HCT116 (cell line): ENCODE measurements around the gene GPR39. TPM values are rescaled to one million over a fixed set of nuclear protein-coding genes. Genes with fewer than 3 reads are reported as not detected.

Experiments used
- ATAC-seq: fragments of 200-7000 bp; cut with Tn5 transposase; 2 replicates; pipeline ENCODE4 v1.9.1; 2020; ENCODE audit warnings: mild to moderate bottlenecking, moderate library complexity
- BruUV-seq: library from RNA; stranded (reverse); fragments of 400-500 nt; replicated peaks from 2 replicates; lab custom pipeline; 2021; lab: Mats Ljungman, UMichigan
- CTCF ChIA-PET: fragments of 300-600 bp; sonication (Branson Sonifier 250); formaldehyde crosslinking; loops from one replicate; lab custom pipeline; 2021; ENCODE audit warnings: antibody characterized with exemption; lab: Charles Lee
- POLR2A ChIA-PET: fragments of 300-600, 350-600 bp; sonication (Branson Sonifier 250); formaldehyde crosslinking; loops from one replicate; lab custom pipeline; 2021; ENCODE audit warnings: antibody characterized with exemption; lab: Charles Lee
- RAD21 ChIA-PET, 2 experiments: fragments of 300-600 bp; sonication (Branson Sonifier 250); formaldehyde crosslinking; loops; one replicate each; lab custom pipeline; 2023; ENCODE audit warnings: low total read pairs in 2 of 2; ENCODE audit not compliant: uncharacterized antibody in 2 of 2, unreplicated experiment in 2 of 2, low non-redundant PET in 1 of 2; lab: Charles Lee
- DNase-seq: peaks from one replicate; pipeline ENCODE4 v3.0.0-alpha.2; 2010; ENCODE audit warnings: low read depth, low spot score
- H2AFZ ChIP-seq: fragments of 200-600 bp; shearing (Covaris generic), sonication (generic); 2 replicates; pipeline ENCODE4 v1.6.1; 2017; ENCODE audit warnings: low read depth, mixed run types, mixed read lengths, antibody characterized with exemption, low read length; ENCODE audit not compliant: poor library complexity, severe bottlenecking
- H3K27ac ChIP-seq: 2 replicates; pipeline ENCODE4 v1.5.1; 2012; ENCODE audit warnings: low read depth, low read length
- H3K27me3 ChIP-seq: fragments of 200-600 bp; sonication (generic); 2 replicates; pipeline ENCODE4 v1.6.1; 2016; ENCODE audit warnings: mixed run types, low read length, mixed read lengths; ENCODE audit not compliant: insufficient read depth
- H3K36me3 ChIP-seq, 2 experiments: fragments of 200-500 bp in 1 of 2; fragments of 200-600 bp in 1 of 2; sonication (Bioruptor generic) in 1 of 2; sonication (generic) in 1 of 2; 2 replicates each; pipeline versions ENCODE4 v1.5.1 to v1.6.1; 2014 to 2016; ENCODE audit warnings: low read length in 2 of 2, inconsistent platforms in 1 of 2, mixed read lengths in 1 of 2, mixed run types in 1 of 2; ENCODE audit not compliant: insufficient read depth in 2 of 2, control insufficient read depth in 1 of 2
- H3K4me1 ChIP-seq, 2 experiments: fragments of 200-600 bp in 1 of 2; sonication (generic) in 1 of 2; 2 replicates each; pipeline versions ENCODE4 v1.5.1 to v1.6.1; 2012 to 2017; ENCODE audit warnings: low read length in 2 of 2, inconsistent platforms in 1 of 2, mild to moderate bottlenecking in 1 of 2, mixed read lengths in 1 of 2, mixed run types in 1 of 2, moderate library complexity in 1 of 2; ENCODE audit not compliant: insufficient read depth in 2 of 2, control insufficient read depth in 1 of 2
- H3K4me2 ChIP-seq: fragments of 200-600 bp; sonication (generic); 2 replicates; pipeline ENCODE4 v1.6.1; 2017; ENCODE audit warnings: mixed run types, low read length, mixed read lengths
- H3K4me3 ChIP-seq, 2 experiments: fragments of 200-600 bp in 1 of 2; sonication (generic) in 1 of 2; replicated peaks in 1 of 2; 2 replicates each; pipeline ENCODE4 v1.5.1; 2011 to 2016; ENCODE audit warnings: low read length in 2 of 2, control low read depth in 1 of 2, low read depth in 1 of 2, mild to moderate bottlenecking in 1 of 2, mixed read lengths in 1 of 2, mixed run types in 1 of 2
- H3K79me2 ChIP-seq: fragments of 200-600 bp; sonication (generic); 2 replicates; pipeline ENCODE4 v1.6.1; 2017; ENCODE audit warnings: mild to moderate bottlenecking, mixed run types, low read length, moderate library complexity, mixed read lengths; ENCODE audit not compliant: insufficient read depth
- H3K9ac ChIP-seq: fragments of 200-600 bp; sonication (generic); 2 replicates; pipeline ENCODE4 v1.6.1; 2016; ENCODE audit warnings: low read length, mixed read lengths
- H3K9me2 ChIP-seq: fragments of 200-600 bp; sonication (generic), shearing (Covaris generic); 2 replicates; pipeline ENCODE4 v1.6.1; 2017; ENCODE audit warnings: mixed run types, mild to moderate bottlenecking, moderate library complexity; ENCODE audit not compliant: insufficient read depth
- H3K9me3 ChIP-seq, 2 experiments: fragments of 200-500 bp in 1 of 2; fragments of 200-600 bp in 1 of 2; sonication (Bioruptor generic) in 1 of 2; sonication (generic) in 1 of 2; 2 replicates each; pipeline ENCODE4 v1.6.1; 2014 to 2017; ENCODE audit warnings: low read length in 2 of 2, mixed read lengths in 2 of 2, inconsistent platforms in 1 of 2, low read depth in 1 of 2, mild to moderate bottlenecking in 1 of 2, mixed run types in 1 of 2, moderate library complexity in 1 of 2; ENCODE audit not compliant: control insufficient read depth in 1 of 2, insufficient read depth in 1 of 2
- H4K20me1 ChIP-seq: fragments of 200-600 bp; sonication (generic), shearing (Covaris generic); 2 replicates; pipeline ENCODE4 v1.6.1; 2017; ENCODE audit warnings: mixed run types, mild to moderate bottlenecking, moderate library complexity; ENCODE audit not compliant: insufficient read depth
- CBX3 ChIP-seq: IDR thresholded peaks from 2 replicates; pipeline ENCODE4 v1.6.1; 2012; ENCODE audit warnings: low read depth
- CEBPB ChIP-seq: IDR thresholded peaks from 2 replicates; pipeline ENCODE4 v1.6.1; 2012; ENCODE audit warnings: low read depth
- ELF1 ChIP-seq: IDR thresholded peaks from 2 replicates; pipeline ENCODE4 v1.6.1; 2012; ENCODE audit warnings: low read depth, borderline replicate concordance
- EZH2 ChIP-seq: fragments of 200-600 bp; sonication (generic); IDR thresholded peaks from 2 replicates; pipeline ENCODE4 v1.6.1; 2017; ENCODE audit warnings: antibody characterized with exemption, mixed run types
- EZH2phosphoT487 ChIP-seq: fragments of 200-600 bp; IDR thresholded peaks from 2 replicates; pipeline ENCODE4 v1.6.1; 2018; ENCODE audit warnings: antibody characterized with exemption, borderline replicate concordance
- FOSL1 ChIP-seq: IDR thresholded peaks from 2 replicates; pipeline ENCODE4 v1.6.1; 2012; ENCODE audit warnings: low read depth
- JUND ChIP-seq: IDR thresholded peaks from 2 replicates; pipeline ENCODE4 v1.6.1; 2012
- MAX ChIP-seq: IDR thresholded peaks from 2 replicates; pipeline ENCODE4 v1.6.1; 2012
- POLR2AphosphoS5 ChIP-seq: IDR thresholded peaks from 2 replicates; pipeline ENCODE4 v1.6.1; 2011; ENCODE audit warnings: mild to moderate bottlenecking, low read depth, low read length, moderate library complexity
- RAD21 ChIP-seq: IDR thresholded peaks from 2 replicates; pipeline ENCODE4 v1.6.1; 2012; ENCODE audit warnings: low read depth, mild to moderate bottlenecking
- REST ChIP-seq: IDR thresholded peaks from 2 replicates; pipeline ENCODE4 v1.6.1; 2012; ENCODE audit warnings: low read depth
- SIN3A ChIP-seq: IDR thresholded peaks from 2 replicates; pipeline ENCODE4 v1.6.1; 2012; ENCODE audit warnings: low read depth
- SP1 ChIP-seq: IDR thresholded peaks from 2 replicates; pipeline ENCODE4 v1.6.1; 2012; ENCODE audit warnings: low read depth
- SRF ChIP-seq: IDR thresholded peaks from 2 replicates; pipeline ENCODE4 v1.6.1; 2012; ENCODE audit warnings: low read depth
- TCF7L2 ChIP-seq: IDR thresholded peaks from 2 replicates; pipeline ENCODE4 v1.7.0; 2011; ENCODE audit warnings: borderline replicate concordance, inconsistent platforms; ENCODE audit not compliant: insufficient read depth, insufficient read length; ENCODE audit errors: extremely low read depth
- YY1 ChIP-seq: IDR thresholded peaks from 2 replicates; pipeline ENCODE4 v1.6.1; 2011; ENCODE audit warnings: low read length, low read depth, moderate library complexity, mild to moderate bottlenecking; ENCODE audit not compliant: insufficient replicate concordance; ENCODE audit errors: extremely low read depth
- ZNF274 ChIP-seq: fragments of 200-500 bp; sonication (Bioruptor generic); IDR thresholded peaks from 2 replicates; pipeline ENCODE4 v1.6.1; 2014; ENCODE audit warnings: mild to moderate bottlenecking, low read depth, low read length, inconsistent platforms
- intact Hi-C: fragments of 100-400 bp; cut with micrococcal nuclease; formaldehyde crosslinking; loops from 2 replicates; pipeline ENCODE4 v1.10.0; 2022
- total RNA-seq: library from RNA; stranded (reverse); gene quantifications from one replicate; pipeline ENCODE4 v1.2.1, GENCODE V29; 2021; ENCODE audit not compliant: unreplicated experiment
- TF ChIP-seq, protein P1 (sequence below): IDR thresholded peaks from 2 replicates; pipeline ENCODE4 v1.6.1; 2012

GPR39 gene
- total RNA-seq, 1 experiment from 2014 or later: 5.1 TPM

DNA sequence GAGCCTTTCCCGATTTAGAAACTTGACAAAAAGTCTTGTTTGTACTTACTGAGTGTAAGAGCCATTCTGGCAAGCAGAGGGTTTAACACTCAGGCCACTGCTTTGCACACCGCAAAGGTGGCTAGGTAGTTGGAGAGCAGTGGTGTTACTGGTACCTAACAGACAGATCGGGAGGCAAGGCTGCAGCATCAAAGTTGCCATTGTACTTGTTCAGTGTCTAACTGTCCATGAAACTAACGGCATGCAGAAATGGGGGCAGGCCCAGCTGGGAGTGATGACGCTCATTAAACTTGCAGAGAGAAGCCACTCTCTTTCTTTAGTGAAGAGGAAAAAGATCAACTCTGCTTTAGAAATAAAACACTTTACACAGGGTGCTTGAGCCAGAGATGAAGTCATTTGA, 10.1 kb downstream of the GPR39 start (continued):
- TF ChIP-seq SIN3A: no peak
- no peak for TF ChIP-seq EZH2phosphoT487
- no peak for TF ChIP-seq CEBPB
- TF ChIP-seq SP1: no peak
- TF ChIP-seq RAD21: no peak

DNA sequence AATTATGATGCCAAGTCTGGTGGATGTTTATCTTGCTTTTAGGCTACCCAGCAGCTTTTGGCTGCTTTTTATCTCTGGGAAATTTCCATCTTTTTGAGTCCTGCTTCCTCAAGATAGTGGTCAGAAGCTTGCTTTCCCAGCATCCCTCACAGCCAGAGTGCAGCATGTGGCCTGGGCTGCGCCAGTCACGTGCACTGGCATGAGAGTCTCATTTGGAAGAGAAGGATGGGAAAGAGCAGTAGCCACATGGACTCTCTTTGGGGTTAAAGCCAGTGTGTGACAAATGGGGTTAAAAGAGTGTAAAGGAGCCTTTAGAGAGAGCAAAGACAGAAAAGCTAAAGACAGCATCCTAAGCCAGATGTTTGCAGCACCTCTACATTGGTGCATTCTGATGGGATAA, 12.7 kb downstream of the GPR39 start:
- no TSS peak for BruUV-seq
- no peaks in the 10 kb centered on the region for H3K79me2 ChIP-seq
- intact Hi-C loops: no loop called here
- no peak overlapping the region for H3K9ac ChIP-seq
- no peak overlapping the region for H3K27ac ChIP-seq
- H3K9me3 ChIP-seq: no peaks in the 10 kb centered on the region
- H3K36me3 ChIP-seq: no peaks in the 10 kb centered on the region
- H3K4me3 ChIP-seq: no peak overlapping the region
- TF ChIP-seq CBX3 (no peak), SRF (no peak), YY1 (no peak), TCF7L2 (no peak), JUND (no peak), EZH2phosphoT487 (no peak), MAX (no peak), REST (no peak), RAD21 (no peak), ELF1 (no peak), FOSL1 (no peak), POLR2AphosphoS5 (no peak), ZNF274 (no peak), SIN3A (no peak), EZH2 (no peak), SP1 (no peak)
- TF ChIP-seq, protein P1, sequence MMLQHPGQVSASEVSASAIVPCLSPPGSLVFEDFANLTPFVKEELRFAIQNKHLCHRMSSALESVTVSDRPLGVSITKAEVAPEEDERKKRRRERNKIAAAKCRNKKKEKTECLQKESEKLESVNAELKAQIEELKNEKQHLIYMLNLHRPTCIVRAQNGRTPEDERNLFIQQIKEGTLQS: no peak
- DNase-seq (no peak), ATAC-seq (no peak)
- no peaks in the 10 kb centered on the region for H4K20me1 ChIP-seq
- ChIA-PET CTCF (no interaction called here), RAD21 (no interaction called here), POLR2A (no interaction called here)
- H3K27me3 ChIP-seq: no peaks in the 10 kb centered on the region
- no peak overlapping the region for H3K4me2 ChIP-seq
- H3K9me2 ChIP-seq: no peaks in the 10 kb centered on the region
- no peak overlapping the region for H2AFZ ChIP-seq
- peaks cover 0 to 29% of the 10 kb centered on the region in 2 experiments; a peak in 2 of 4 replicates for H3K4me1 ChIP-seq
